Activated T-helper 2 cell treated with anti-CD3 and anti-CD28 coated beads, Interferon-gamma antibody, Interleukin-2, Interleukin-4, amounts not matched to agents 10 μg/mL and 5 μg/mL and 100 μg/mL, durations not matched to agents 14 hours and 24 hours and 36 hours (primary cell): ENCODE data around the gene DLGAP4. TPM values are rescaled to one million over a fixed set of nuclear protein-coding genes. Genes with fewer than 3 reads are reported as not detected.
"Not testable (repeated sequence)": the region's sequence is repeated elsewhere in the genome, so short reads cannot be mapped to it uniquely, and the experiment has no call there.

Source experiments
- DNase-seq: peaks from one replicate; pipeline ENCODE4 v3.0.0; 2021; ENCODE audit warnings: low spot score
- H3K27ac Mint-ChIP-seq: one replicate; pipeline ENCODE4 v1.8.0; 2021; ENCODE audit warnings: mixed read lengths
- H3K27me3 Mint-ChIP-seq: one replicate; pipeline ENCODE4 v1.8.0; 2021; ENCODE audit warnings: low read depth, mixed read lengths
- H3K36me3 Mint-ChIP-seq: one replicate; pipeline ENCODE4 v1.8.0; 2021; ENCODE audit warnings: low read depth, mixed read lengths
- H3K4me1 Mint-ChIP-seq: one replicate; pipeline ENCODE4 v1.8.0; 2021; ENCODE audit warnings: low read depth, mixed read lengths
- H3K4me3 Mint-ChIP-seq: one replicate; pipeline ENCODE4 v1.8.0; 2021; ENCODE audit warnings: low read depth, mild to moderate bottlenecking, moderate library complexity, mixed read lengths
- H3K9me3 Mint-ChIP-seq: one replicate; pipeline ENCODE4 v1.8.0; 2021; ENCODE audit warnings: mixed read lengths
- intact Hi-C: fragments of 100-400 bp; cut with micrococcal nuclease; formaldehyde crosslinking; loops from one replicate; pipeline ENCODE4 v1.15.1; 2023
- total RNA-seq: library from RNA; stranded (reverse); gene quantifications from 2 replicates; pipeline ENCODE4 v1.2.3, GENCODE V29; 2022

DLGAP4 gene
- total RNA-seq, 1 donor from 2014 or later = 37.4 TPM

DNA sequence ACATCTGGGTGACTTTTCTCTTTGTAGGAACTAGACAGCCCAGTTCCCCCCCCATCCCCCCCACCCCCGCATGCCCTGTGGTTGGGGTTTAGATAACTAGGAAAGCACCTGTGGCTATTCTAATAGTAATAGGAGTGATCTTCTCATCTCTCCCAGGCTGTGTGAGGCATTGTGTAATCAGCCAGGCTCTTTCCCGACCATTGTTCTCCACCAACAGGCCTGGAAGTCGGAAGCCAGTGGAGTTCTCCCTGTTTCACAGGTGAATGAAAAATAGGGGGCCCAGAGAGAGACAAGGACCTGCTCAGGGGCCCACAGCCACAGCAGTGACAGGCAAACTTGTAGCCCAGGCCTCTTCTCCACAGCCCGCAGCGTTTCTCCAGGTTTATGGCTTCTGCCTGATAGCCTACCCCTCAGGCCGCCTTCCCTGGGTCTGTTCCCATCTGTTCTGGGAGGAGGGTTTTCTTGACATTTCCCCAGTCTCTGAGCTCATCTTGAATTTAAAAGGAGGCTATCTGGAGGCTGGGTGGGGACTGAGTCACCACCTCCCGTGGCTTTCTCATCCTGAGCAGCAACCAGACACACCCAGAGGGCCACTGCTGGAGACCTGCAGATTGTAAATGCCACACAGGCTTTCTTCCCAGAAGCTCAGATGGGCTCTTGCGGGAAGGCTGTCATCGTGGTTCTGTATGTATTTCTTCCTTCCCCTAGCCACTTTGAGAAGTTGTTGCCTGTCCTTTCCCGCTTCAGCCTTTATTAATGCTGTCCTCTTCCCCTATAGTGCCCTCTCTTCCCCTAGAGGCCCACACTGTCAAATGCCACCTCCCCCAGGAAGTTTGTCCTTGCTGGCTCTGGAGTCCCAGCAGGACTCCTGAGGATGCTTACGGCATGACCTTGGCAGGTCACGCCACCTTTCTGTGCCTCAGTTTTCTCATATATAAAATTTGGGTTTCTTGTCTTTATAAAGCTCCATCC, 159.3 kb downstream of the DLGAP4 start:
- Mint-ChIP-seq H3K27me3 (no peaks in the 10 kb centered on the region), H3K9me3 (no peaks in the 10 kb centered on the region), H3K36me3 (peaks cover 4% of the 10 kb centered on the region), H3K27ac (peak overlapping the region; percentile 60), H3K4me3 (peak overlapping the region; percentile 44), H3K4me1 (peaks cover 71% of the 10 kb centered on the region)
- intact Hi-C loops = loop anchor here (2.0 to 5.0 kb wide), 3 partner anchors 27 to 127 kb away; no protein-coding TSS in a partner anchor
- DNase-seq = no peak

DNA sequence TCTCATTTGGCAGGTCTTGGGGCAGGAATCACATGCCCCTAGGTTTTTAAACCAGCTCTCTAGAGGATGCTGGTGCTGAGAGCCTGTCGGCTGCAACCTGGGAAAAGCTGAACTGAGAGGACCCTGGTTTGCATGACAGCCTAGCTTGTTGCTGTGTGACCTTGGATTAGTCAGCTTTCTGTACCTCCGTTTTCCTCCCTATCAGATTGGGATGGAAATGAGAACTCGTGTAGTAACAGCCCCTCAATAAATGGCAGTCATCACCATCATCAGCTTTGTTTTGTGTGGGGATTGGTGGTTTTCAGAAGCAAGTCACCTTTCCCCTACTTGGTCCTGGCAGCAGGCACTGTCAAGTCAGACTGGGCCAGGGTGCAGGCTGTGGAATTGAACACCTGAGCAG, 159.9 kb downstream of the DLGAP4 start:
- intact Hi-C loops = loop anchor here (5.0 kb wide), 1 partner anchor 126 kb away; no protein-coding TSS in a partner anchor
- DNase-seq = no peak
- no peaks in the 10 kb centered on the region for H3K27me3 Mint-ChIP-seq
- H3K4me1 Mint-ChIP-seq = peaks cover 68% of the 10 kb centered on the region
- peaks cover 4% of the 10 kb centered on the region for H3K36me3 Mint-ChIP-seq
- peak overlapping the region; percentile 60 for H3K27ac Mint-ChIP-seq
- H3K4me3 Mint-ChIP-seq = peak overlapping the region; percentile 44
- no peaks in the 10 kb centered on the region for H3K9me3 Mint-ChIP-seq

DNA sequence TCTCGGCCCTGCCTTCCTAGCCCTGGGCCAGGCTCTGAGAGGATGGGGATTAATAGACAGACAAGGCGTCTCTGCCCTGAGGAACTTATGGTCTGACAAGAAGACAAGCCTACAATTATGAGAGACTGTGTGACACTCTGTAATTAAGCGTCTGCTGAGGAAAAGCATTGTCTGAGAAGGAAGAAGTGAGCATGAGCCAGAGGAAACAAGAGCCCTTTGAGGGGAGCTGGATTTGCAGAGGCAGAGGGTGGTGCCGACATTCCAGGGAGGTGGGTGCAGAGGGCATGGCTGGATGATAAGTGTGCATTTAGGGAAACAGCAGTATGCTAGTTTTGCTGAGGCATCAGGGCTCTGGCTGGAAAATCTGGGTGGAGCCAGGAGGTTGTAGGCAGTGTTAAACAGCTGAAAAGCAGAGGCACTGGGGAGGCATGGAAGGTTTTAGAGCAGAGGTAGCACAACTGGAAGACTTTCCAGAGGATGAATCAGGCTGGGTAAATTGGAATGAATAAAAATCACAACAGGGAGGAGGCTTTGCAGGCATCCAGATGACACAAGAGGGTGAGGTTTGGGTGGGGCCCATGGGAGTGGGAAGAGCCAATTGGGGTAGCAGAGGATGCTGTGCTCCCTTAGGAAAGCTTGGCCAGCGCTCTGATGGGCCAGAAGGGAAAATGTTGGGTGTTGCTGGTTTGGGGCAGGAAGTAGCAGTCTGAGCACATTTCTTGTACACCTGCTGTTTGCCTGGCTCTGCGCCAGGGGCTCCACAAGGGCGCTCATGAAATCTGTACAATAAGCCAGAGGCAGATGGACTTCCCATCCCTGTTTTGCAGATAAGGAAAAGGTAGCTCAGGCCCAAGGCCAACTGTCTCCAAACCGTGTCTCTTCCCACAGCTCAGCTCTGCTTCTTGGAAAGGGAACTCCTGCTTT, 161.2 kb downstream of the DLGAP4 start:
- Mint-ChIP-seq H3K4me1 (peaks cover 71% of the 10 kb centered on the region), H3K27me3 (no peaks in the 10 kb centered on the region), H3K27ac (peak overlapping the region; percentile 35), H3K4me3 (peak overlapping the region; percentile 10), H3K36me3 (peaks cover 4% of the 10 kb centered on the region), H3K9me3 (no peaks in the 10 kb centered on the region)
- intact Hi-C loops = loop anchor here (5.0 kb wide), 1 partner anchor 125 kb away; no protein-coding TSS in a partner anchor
- DNase-seq = no peak

DNA sequence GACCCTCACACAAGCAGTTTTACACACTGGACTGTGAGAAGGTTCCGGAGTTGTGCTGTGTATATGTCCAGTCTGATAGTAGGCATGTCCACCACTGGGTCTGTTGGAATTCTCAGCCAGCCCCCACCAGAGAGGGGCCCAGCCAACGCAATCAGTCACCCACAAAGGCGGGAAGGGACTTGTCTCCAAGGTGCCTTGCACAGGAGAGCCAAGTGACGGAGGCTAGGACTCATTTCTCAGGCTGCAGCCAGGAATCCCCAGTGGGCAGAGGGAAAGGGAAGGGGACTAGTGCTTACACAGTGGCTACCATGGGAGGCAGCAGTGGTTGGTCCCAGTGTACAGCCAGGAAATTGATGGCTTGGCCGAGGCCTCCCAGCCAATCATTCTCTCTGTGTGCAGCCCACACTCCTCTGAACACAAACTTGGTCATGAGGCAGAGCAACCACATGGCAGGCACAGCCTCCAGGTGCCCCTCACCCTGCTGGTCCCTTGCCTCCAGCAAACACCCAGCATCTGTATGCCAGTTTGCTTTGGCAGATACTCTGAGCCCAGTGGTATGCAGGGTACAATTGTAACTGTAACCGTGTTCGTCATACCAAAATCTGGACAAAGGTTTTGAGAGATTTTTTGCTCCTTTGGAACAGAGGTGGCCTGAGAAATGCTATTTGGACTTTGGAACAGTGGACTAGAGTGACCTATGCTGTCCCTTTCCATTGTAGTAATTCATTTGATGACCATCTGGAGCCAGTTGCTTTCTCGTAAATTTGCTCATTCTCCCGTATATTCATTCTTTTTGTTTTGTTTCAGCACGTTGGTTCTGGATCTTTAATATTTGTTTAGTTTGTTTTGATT, 162.2 kb downstream of the DLGAP4 start:
- intact Hi-C loops = loop anchor here (5.0 kb wide), 1 partner anchor 124 kb away; no protein-coding TSS in a partner anchor
- H3K4me1 Mint-ChIP-seq = peaks cover 68% of the 10 kb centered on the region
- H3K27me3 Mint-ChIP-seq = no peaks in the 10 kb centered on the region
- peaks cover 4% of the 10 kb centered on the region for H3K36me3 Mint-ChIP-seq
- H3K4me3 Mint-ChIP-seq = no peak overlapping the region
- no peaks in the 10 kb centered on the region for H3K9me3 Mint-ChIP-seq
- H3K27ac Mint-ChIP-seq = peak overlapping the region; percentile 63
- DNase-seq = no peak

DNA sequence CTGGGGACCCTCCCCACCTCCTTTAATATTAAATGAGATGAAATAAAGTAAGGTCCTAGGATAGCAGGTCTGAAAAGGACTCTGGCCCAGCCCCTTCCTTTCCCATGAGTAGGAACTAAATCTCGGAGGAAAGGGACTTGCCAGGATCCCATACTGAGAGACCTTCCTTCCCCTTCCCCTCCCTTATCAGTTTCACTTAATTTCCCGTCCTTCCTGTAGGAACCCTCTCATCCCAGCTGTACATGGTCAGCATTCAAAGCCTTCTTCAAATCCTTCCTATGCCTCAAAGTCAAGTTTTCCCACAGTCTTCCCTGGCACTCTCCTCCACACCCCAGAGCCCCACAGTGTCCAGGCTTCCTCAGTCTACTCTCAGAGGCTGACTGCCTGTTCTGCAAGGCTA, 163.8 kb downstream of the DLGAP4 start:
- Mint-ChIP-seq H3K27ac (no peak overlapping the region), H3K27me3 (no peaks in the 10 kb centered on the region), H3K36me3 (peaks cover 4% of the 10 kb centered on the region), H3K9me3 (no peaks in the 10 kb centered on the region), H3K4me3 (no peak overlapping the region), H3K4me1 (peaks cover 55% of the 10 kb centered on the region)
- intact Hi-C loops = loop anchor here (5.0 kb wide), 1 partner anchor 122 kb away; no protein-coding TSS in a partner anchor
- no peak for DNase-seq

DNA sequence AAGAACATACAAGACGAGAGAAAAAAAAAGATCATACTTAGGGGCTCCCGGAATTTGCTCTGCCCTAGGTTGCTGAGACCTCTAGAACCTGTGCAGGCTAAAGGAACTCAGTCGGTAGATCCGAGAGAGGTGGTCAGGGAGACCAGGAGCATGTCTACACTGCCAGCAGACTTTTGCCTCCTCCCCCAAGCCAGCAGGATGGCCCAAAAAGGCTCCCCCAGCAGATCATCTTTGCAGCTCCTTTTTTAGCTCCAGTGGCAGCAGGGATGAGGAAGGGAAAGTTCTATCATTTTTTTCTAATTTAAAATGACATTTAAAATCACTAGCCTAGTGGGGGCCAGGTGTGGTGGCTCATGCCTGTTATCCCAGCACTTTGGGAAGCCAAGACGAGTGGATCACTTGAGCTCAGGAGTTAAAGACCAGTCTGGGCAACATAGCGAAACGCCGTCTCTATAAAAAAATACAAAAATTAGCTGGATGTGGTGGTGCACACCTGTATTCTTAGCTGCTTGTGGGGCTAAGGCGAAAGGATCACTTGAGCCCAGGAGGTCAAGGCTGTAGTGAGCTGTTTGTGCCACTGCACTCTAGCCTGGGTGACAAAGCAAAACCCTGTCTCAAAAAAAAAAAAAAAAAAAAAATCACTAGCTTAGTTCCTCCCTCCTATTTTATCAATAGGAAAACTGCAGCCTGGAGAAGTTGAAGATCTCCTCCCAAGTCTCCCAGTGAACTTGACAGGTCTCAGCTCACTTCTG, 165.9 kb downstream of the DLGAP4 start:
- intact Hi-C loops = no loop called here
- peaks cover 4% of the 10 kb centered on the region for H3K36me3 Mint-ChIP-seq
- peak overlapping the region; percentile 67 for H3K27ac Mint-ChIP-seq
- no peaks in the 10 kb centered on the region for H3K9me3 Mint-ChIP-seq
- no peaks in the 10 kb centered on the region for H3K27me3 Mint-ChIP-seq
- peak overlapping the region; percentile 60 for H3K4me3 Mint-ChIP-seq
- DNase-seq = no peak
- H3K4me1 Mint-ChIP-seq = peaks cover 35% of the 10 kb centered on the region

DNA sequence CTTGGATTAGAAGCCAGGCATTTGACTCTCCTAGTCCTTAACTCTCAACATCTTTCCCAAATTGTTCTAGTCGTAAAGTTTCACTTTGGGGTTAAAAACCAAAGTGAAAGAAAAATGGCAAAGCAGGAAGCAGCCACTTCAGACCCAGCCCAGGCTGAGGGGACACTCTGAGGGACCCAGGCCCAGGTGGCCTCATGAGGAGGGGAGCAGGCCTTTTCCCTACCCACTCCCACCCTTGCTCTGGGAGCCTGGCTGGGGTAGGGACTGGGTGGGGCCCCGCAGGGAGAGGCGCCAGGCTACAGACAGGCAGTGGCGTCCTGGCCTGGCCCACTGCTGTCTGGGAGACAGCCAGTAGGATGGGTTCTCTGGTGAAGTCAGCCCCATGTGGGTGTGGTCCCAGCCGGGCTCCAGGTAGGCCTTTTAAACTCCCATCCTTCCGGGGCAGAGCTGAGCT, 166.5 kb downstream of the DLGAP4 start:
- DNase-seq = no peak
- Mint-ChIP-seq H3K36me3 (peaks cover 4% of the 10 kb centered on the region), H3K4me1 (peaks cover 29% of the 10 kb centered on the region), H3K27me3 (no peaks in the 10 kb centered on the region), H3K4me3 (peak overlapping the region; percentile 60), H3K27ac (peak overlapping the region; percentile 67), H3K9me3 (no peaks in the 10 kb centered on the region)
- intact Hi-C loops = no loop called here

DNA sequence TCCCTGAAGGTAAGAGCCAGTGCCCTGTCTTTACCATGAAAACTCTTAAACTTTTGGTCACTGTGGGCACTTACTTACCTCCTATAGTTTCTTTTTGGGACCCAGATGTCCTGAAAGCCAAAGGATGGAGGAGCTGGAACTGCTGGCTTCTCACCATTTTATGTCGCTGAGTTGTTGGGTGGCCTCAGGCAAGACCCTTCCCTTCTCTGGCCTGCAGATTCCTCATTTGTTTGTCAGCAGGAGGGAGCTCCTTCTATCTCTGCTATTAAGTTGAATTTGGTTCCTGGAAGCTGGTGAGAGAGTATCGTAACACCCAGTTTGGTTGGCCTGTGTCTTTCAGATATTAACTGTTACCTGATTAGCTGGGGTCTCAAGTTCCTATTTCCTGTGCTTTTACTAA, 167.0 kb downstream of the DLGAP4 start:
- intact Hi-C loops = no loop called here
- peaks cover 25% of the 10 kb centered on the region for H3K4me1 Mint-ChIP-seq
- H3K4me3 Mint-ChIP-seq = no peak overlapping the region
- no peak for DNase-seq
- H3K27me3 Mint-ChIP-seq = no peaks in the 10 kb centered on the region
- H3K9me3 Mint-ChIP-seq = no peaks in the 10 kb centered on the region
- peak overlapping the region; percentile 28 for H3K27ac Mint-ChIP-seq
- peaks cover 4% of the 10 kb centered on the region for H3K36me3 Mint-ChIP-seq

DNA sequence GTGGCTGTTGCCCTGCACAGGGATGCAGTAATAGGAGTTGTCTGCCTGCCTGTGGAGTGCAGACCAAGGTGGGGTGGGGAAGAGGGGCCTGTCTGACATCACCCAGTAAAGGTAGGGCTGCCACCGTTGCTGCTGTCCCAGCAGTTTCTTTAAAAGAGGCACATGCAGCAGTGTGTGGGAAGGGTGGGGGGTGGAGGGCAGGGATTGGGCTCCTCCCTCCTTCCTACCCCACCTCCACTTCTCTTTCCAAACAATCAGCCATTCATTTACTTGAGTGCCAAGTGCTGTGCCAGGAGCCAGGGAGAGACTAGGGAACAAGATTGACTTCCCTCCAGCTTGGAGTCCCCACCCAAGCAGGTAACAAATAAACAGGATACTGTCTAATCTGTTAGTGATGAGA, 168.4 kb downstream of the DLGAP4 start:
- Mint-ChIP-seq H3K27ac (no peak overlapping the region), H3K27me3 (no peaks in the 10 kb centered on the region), H3K36me3 (no peaks in the 10 kb centered on the region), H3K4me1 (peaks cover 16% of the 10 kb centered on the region), H3K9me3 (no peaks in the 10 kb centered on the region), H3K4me3 (no peak overlapping the region)
- intact Hi-C loops = no loop called here
- no peak for DNase-seq

DNA sequence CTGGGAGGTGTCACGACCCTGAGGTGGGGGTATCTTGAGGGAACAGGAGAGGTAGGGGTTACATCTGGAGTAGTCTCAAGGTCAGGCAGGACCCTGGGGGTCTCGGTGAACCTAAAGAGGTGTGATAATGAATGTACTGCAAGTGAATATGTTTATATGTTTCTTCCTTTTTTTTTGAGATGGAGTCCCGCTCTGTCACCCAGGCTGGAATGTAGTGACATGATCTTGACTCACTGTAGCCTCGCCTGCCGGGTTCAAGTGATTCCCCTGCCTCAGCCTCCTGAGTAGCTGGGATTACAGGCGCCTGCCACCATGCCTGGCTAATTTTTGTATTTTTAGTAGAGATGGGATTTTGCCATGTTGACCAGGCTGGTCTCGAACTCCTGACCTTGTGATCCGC, 168.9 kb downstream of the DLGAP4 start:
- DNase-seq, H3K9me3 Mint-ChIP-seq, H3K36me3 Mint-ChIP-seq, H3K27me3 Mint-ChIP-seq, intact Hi-C loops, H3K4me3 Mint-ChIP-seq, H3K27ac Mint-ChIP-seq: not testable (repeated sequence)
- H3K4me1 Mint-ChIP-seq = peaks cover 15% of the 10 kb centered on the region

DNA sequence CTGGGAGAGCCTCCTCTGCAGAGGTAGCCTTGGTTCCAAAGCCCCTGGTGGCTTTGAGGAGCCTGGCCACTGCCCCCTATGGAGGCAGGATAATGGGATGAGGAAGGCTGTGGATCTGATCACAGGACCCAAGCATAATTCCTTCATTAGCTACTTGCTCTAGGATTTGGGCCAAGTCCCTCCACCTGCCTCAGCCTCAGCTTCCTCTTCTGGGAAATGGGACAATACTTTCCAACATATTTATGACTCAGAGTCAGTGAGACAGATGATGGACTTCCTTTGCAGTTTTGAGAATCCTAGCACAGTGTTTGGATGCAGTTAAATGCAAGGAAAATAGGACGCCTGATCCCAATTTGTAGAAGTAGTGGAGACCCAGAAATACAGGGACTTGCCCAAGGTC, 171.3 kb downstream of the DLGAP4 start:
- Mint-ChIP-seq H3K4me1 (peaks cover 7% of the 10 kb centered on the region), H3K27me3 (no peaks in the 10 kb centered on the region), H3K9me3 (no peaks in the 10 kb centered on the region), H3K27ac (no peak overlapping the region), H3K36me3 (no peaks in the 10 kb centered on the region), H3K4me3 (no peak overlapping the region)
- no peak for DNase-seq
- intact Hi-C loops = no loop called here
